CD14-positive monocyte (primary cell): Measurements from ENCODE around the gene MAP6. TPM values are rescaled to one million over a fixed set of nuclear protein-coding genes. Genes with fewer than 3 reads are reported as not detected.

Experiments
- DNase-seq, 3 donors: peaks; one replicate each; pipeline ENCODE4 v3.0.0-alpha.2; 2011 to 2022
- H2AFZ ChIP-seq: 2 replicates; pipeline ENCODE4 v1.6.0; 2012; ENCODE audit warnings: mild to moderate bottlenecking, low read depth, low read length, inconsistent platforms; ENCODE audit not compliant: insufficient read depth, poor library complexity, severe bottlenecking
- H3K27ac ChIP-seq, 2 donors: 1 replicate in 1 of 2; 2 replicates in 1 of 2; pipeline ENCODE4 v1.5.1; 2012 to 2013; ENCODE audit warnings: low read length in 2 of 2, control low read depth in 1 of 2, inconsistent platforms in 1 of 2, low read depth in 1 of 2, mild to moderate bottlenecking in 1 of 2
- H3K27me3 ChIP-seq, 2 donors: one replicate each; pipeline versions ENCODE4 v1.6.0 to v1.6.1; 2011 to 2013; ENCODE audit warnings: low read length in 2 of 2; ENCODE audit not compliant: control insufficient read depth in 2 of 2, insufficient read depth in 2 of 2
- H3K36me3 ChIP-seq, 2 donors: replicated peaks in 1 of 2; 1 replicate in 1 of 2; 2 replicates in 1 of 2; pipeline versions ENCODE4 v1.5.1 to v1.6.1; 2012 to 2013; ENCODE audit warnings: low read length in 2 of 2, control low read depth in 1 of 2, inconsistent platforms in 1 of 2, mild to moderate bottlenecking in 1 of 2; ENCODE audit not compliant: insufficient read depth in 2 of 2, control insufficient read depth in 1 of 2
- H3K4me1 ChIP-seq, 2 donors: 1 replicate in 1 of 2; 2 replicates in 1 of 2; pipeline versions ENCODE4 v1.5.1 to v1.6.1; 2012 to 2013; ENCODE audit warnings: low read length in 2 of 2, control low read depth in 1 of 2, inconsistent platforms in 1 of 2, mild to moderate bottlenecking in 1 of 2, moderate library complexity in 1 of 2; ENCODE audit not compliant: insufficient read depth in 2 of 2, control insufficient read depth in 1 of 2
- H3K4me2 ChIP-seq: replicated peaks from 2 replicates; pipeline ENCODE3; 2012; ENCODE audit warnings: low read length, moderate library complexity, mild to moderate bottlenecking; ENCODE audit not compliant: poor library complexity, severe bottlenecking; ENCODE audit errors: extremely low read depth
- H3K4me3 ChIP-seq, 3 experiments: fragments of 200-600 bp in 1 of 3; sonication (generic) in 1 of 3; replicated peaks in 1 of 3; 1 replicate in 2 of 3; 2 replicates in 1 of 3; pipeline ENCODE4 v1.5.1; 2011 to 2013; ENCODE audit warnings: low read length in 3 of 3, mild to moderate bottlenecking in 3 of 3, control low read depth in 2 of 3, low read depth in 2 of 3, inconsistent platforms in 1 of 3, moderate library complexity in 1 of 3
- H3K79me2 ChIP-seq: 2 replicates; pipeline ENCODE4 v1.6.0; 2012; ENCODE audit warnings: mild to moderate bottlenecking, control low read depth, inconsistent platforms, low read length, moderate library complexity; ENCODE audit not compliant: insufficient read depth
- H3K9ac ChIP-seq: 2 replicates; pipeline ENCODE4 v1.6.0; 2017; ENCODE audit warnings: low read length, mild to moderate bottlenecking; ENCODE audit not compliant: insufficient read depth, poor library complexity, severe bottlenecking
- H3K9me3 ChIP-seq, 2 donors: replicated peaks in 1 of 2; 1 replicate in 1 of 2; 2 replicates in 1 of 2; pipeline versions ENCODE4 v1.5.1 to v1.6.1; 2012 to 2013; ENCODE audit warnings: low read length in 2 of 2, control low read depth in 1 of 2; ENCODE audit not compliant: control insufficient read depth in 1 of 2, insufficient read depth in 1 of 2
- H4K20me1 ChIP-seq: 2 replicates; pipeline ENCODE4 v1.6.0; 2012; ENCODE audit warnings: mild to moderate bottlenecking, low read length, control low read depth, moderate library complexity; ENCODE audit not compliant: insufficient read depth
- H3K27ac Mint-ChIP-seq, 7 donors: one replicate each; pipeline ENCODE4 v1.8.0; 2020; ENCODE audit warnings: mild to moderate bottlenecking in 7 of 7, mixed read lengths in 7 of 7, moderate library complexity in 6 of 7, inconsistent platforms in 2 of 7
- H3K27me3 Mint-ChIP-seq, 3 donors: one replicate each; pipeline ENCODE4 v1.8.0; 2021 to 2022; ENCODE audit warnings: low read depth in 3 of 3, mild to moderate bottlenecking in 3 of 3, mixed read lengths in 3 of 3, moderate library complexity in 3 of 3, inconsistent platforms in 1 of 3
- H3K36me3 Mint-ChIP-seq, 2 donors: one replicate each; pipeline ENCODE4 v1.8.0; 2020; ENCODE audit warnings: mixed read lengths in 2 of 2, inconsistent platforms in 1 of 2, mild to moderate bottlenecking in 1 of 2
- H3K4me1 Mint-ChIP-seq: one replicate; pipeline ENCODE4 v1.8.0; 2020; ENCODE audit warnings: mild to moderate bottlenecking, mixed read lengths
- H3K4me3 Mint-ChIP-seq, 2 donors: one replicate each; pipeline ENCODE4 v1.8.0; 2020; ENCODE audit warnings: mild to moderate bottlenecking in 2 of 2, mixed read lengths in 2 of 2, moderate library complexity in 1 of 2
- H3K9me3 Mint-ChIP-seq, 7 donors: one replicate each; pipeline ENCODE4 v1.8.0; 2020 to 2022; ENCODE audit warnings: mixed read lengths in 7 of 7, mild to moderate bottlenecking in 6 of 7, moderate library complexity in 6 of 7, inconsistent platforms in 2 of 7
- CTCF ChIP-seq: fragments of 200-600 bp; IDR thresholded peaks from one replicate; pipeline ENCODE4 v1.8.0; 2022; ENCODE audit warnings: antibody characterized with exemption, mild to moderate bottlenecking
- WGBS: methylation state at CpG from one replicate; pipeline ENCODE4 v1.1.5; 2013; ENCODE audit warnings: missing lambda C conversion rate; ENCODE audit not compliant: insufficient coverage; 5-methylcytosine and 5-hydroxymethylcytosine counted together
- intact Hi-C, 2 donors: fragments of 100-400 bp; cut with micrococcal nuclease; formaldehyde crosslinking; loops; one replicate each; pipeline versions ENCODE4 v1.15.0 to v1.15.1; 2023
- polyA plus RNA-seq, 3 donors: library from polyadenylated mRNA; depleted of rRNA in 1 of 3; unstranded in 2 of 3; stranded (reverse) in 1 of 3; fragments of 300-500 nt in 2 of 3; fragments of >200 nt in 1 of 3; fragmentation: Illumina TruSeq in 2 of 3; gene quantifications; 1 replicate in 2 of 3; 2 replicates in 1 of 3; pipeline ENCODE4 v1.2.3, GENCODE V29; 2012 to 2021

MAP6 gene
- polyA plus RNA-seq, 3 donors: not detected

DNA sequence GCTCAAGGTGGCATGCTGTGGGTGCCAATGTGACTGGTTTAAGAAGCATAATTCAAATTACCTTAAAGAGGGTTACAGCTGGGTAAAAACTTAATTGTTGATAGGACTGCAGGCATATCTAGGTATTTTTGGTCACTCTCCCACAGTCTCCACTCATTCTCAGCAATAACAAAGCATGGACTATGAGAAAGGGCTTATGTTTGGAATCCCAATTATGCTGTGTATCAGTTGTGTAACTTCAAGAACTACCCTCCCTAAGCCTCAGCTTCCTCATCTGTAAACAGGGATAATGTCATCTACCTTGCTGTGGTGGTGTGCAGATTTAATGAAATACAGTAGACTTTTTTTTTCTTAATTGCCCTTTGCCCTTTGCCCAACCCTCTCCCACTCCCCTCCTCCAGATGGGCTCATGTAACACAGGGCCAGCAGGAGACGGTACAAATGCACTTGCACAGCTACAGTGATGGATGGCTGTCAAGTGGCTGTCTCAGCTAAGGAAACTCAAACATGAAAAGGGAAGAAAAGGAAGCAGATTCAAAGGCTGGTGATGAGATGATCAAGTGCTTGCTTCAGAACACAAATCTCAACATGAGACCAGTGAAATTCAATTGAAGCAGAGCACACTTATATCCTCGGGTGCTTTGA lies 37.6 kb downstream of the MAP6 start:
- Histone ChIP-seq H3K4me2 (no peak overlapping the region), H3K4me1 (no peaks in the 10 kb centered on the region), H3K79me2 (no peaks in the 10 kb centered on the region), H3K36me3 (no peaks in the 10 kb centered on the region), H3K4me3 (no peak overlapping the region), H3K9me3 (no peaks in the 10 kb centered on the region), H3K27me3 (peaks cover 4 to 9% of the 10 kb centered on the region in 2 donors), H4K20me1 (no peaks in the 10 kb centered on the region), H3K9ac (no peak overlapping the region), H2AFZ (no peak overlapping the region), H3K27ac (no peak overlapping the region)
- H3K27me3 Mint-ChIP-seq: peaks cover 9 to 16% (median 12%) of the 10 kb centered on the region in 3 donors
- no peaks in the 10 kb centered on the region for H3K9me3 Mint-ChIP-seq
- WGBS: no CpG with 5 or more reads among the region's 2 CpGs
- H3K4me3 Mint-ChIP-seq: no peak overlapping the region
- H3K36me3 Mint-ChIP-seq: no peaks in the 10 kb centered on the region
- TF ChIP-seq CTCF: no peak
- intact Hi-C loops: no loop called here
- no peak overlapping the region for H3K27ac Mint-ChIP-seq
- DNase-seq: no peak
- H3K4me1 Mint-ChIP-seq: no peaks in the 10 kb centered on the region

DNA sequence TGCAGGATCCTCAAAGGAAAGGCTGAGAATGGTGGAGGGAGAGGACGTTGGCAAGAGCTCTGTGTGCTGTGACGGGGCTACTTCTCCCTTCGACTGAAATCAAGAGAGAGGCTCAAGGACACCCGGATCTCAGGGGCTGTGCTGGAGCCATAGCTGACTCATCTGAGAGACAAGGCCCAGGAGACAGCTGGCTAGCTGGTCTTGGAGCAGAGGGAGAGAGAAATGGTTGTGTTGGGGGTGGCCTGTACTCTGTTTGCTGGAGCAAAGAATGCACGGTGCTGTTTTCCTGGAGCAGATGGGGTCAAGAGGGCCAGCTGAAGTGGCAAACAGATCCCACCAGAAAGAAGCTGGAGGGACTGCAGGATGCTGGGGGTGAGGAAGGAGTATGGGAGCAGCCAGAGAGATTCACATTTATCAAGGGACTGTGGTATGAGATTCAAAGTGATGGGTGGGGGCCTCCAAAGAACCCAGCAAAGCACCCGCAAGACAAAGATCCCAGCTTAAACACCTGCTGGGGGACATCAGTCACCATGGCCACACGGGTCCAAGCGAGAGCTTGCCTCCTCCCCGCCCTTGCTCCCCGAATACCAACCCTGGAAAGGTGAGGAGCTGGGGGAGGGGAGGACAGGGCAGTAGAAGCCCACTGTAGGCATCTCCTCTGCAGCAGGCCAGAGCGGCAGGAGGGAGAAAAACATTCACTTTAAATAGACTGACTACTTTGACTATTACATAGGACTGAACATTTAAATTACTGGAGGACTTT lies 40.8 kb downstream of the MAP6 start:
- no peak overlapping the region for H3K9ac ChIP-seq
- Mint-ChIP-seq H3K4me3 (no peak overlapping the region), H3K9me3 (no peaks in the 10 kb centered on the region), H3K36me3 (no peaks in the 10 kb centered on the region), H3K4me1 (no peaks in the 10 kb centered on the region), H3K27me3 (peaks cover 5 to 8% (median 6%) of the 10 kb centered on the region in 3 donors), H3K27ac (no peak overlapping the region)
- no peak for DNase-seq
- no peak overlapping the region for H2AFZ ChIP-seq
- WGBS: 69% methylated on average over 5 of the region's 11 CpGs
- H3K27ac ChIP-seq: no peak overlapping the region
- no peaks in the 10 kb centered on the region for H3K79me2 ChIP-seq
- H3K4me2 ChIP-seq: no peak overlapping the region
- intact Hi-C loops: no loop called here
- H4K20me1 ChIP-seq: no peaks in the 10 kb centered on the region
- H3K27me3 ChIP-seq: peaks cover 4 to 9% of the 10 kb centered on the region in 2 donors
- no peaks in the 10 kb centered on the region for H3K4me1 ChIP-seq
- H3K9me3 ChIP-seq: no peaks in the 10 kb centered on the region
- no peak overlapping the region for H3K4me3 ChIP-seq
- no peaks in the 10 kb centered on the region for H3K36me3 ChIP-seq
- no peak for TF ChIP-seq CTCF
